Osteoblast (primary cell): Measurements from ENCODE around the gene TMLHE. TPM values are rescaled to one million over a fixed set of nuclear protein-coding genes. Genes with fewer than 3 reads are reported as not detected.
"Not testable (repeated sequence)": the region's sequence is repeated elsewhere in the genome, so short reads cannot be mapped to it uniquely, and the experiment has no call there.

Experiments used
- DNase-seq: peaks from one replicate; pipeline ENCODE4 v3.0.0; 2011; ENCODE audit warnings: low spot score, mixed read lengths; ENCODE audit not compliant: insufficient read length; ENCODE audit errors: missing footprints
- H2AFZ ChIP-seq: 2 replicates; pipeline ENCODE4 v1.6.0; 2011; ENCODE audit warnings: mild to moderate bottlenecking, low read length
- H3K27ac ChIP-seq: 2 replicates; pipeline ENCODE4 v1.5.1; 2011; ENCODE audit warnings: mild to moderate bottlenecking, low read depth, low read length, moderate library complexity
- H3K27me3 ChIP-seq: 2 replicates; pipeline ENCODE4 v1.6.0; 2012; ENCODE audit warnings: mild to moderate bottlenecking, control low read depth, inconsistent platforms, low read length, moderate library complexity; ENCODE audit not compliant: insufficient read depth
- H3K36me3 ChIP-seq: 2 replicates; pipeline ENCODE4 v1.5.1; 2011; ENCODE audit warnings: mild to moderate bottlenecking, low read length, control low read depth, moderate library complexity; ENCODE audit not compliant: insufficient read depth
- H3K4me1 ChIP-seq: 2 replicates; pipeline ENCODE4 v1.5.1; 2011; ENCODE audit warnings: mild to moderate bottlenecking, low read length, control low read depth, moderate library complexity; ENCODE audit not compliant: insufficient read depth
- H3K4me2 ChIP-seq: 2 replicates; pipeline ENCODE4 v1.6.0; 2011; ENCODE audit warnings: mild to moderate bottlenecking, low read length; ENCODE audit not compliant: insufficient read depth
- H3K4me3 ChIP-seq: fragments of 200-600 bp; sonication (generic); 3 replicates; pipeline ENCODE4 v1.5.1; 2012; ENCODE audit warnings: mild to moderate bottlenecking, low read length, inconsistent platforms; ENCODE audit not compliant: insufficient read depth
- H3K79me2 ChIP-seq: 2 replicates; pipeline ENCODE4 v1.6.0; 2012; ENCODE audit warnings: mild to moderate bottlenecking, low read length, control low read depth, inconsistent platforms; ENCODE audit not compliant: insufficient read depth
- H3K9me3 ChIP-seq: 2 replicates; pipeline ENCODE4 v1.5.1; 2011; ENCODE audit warnings: low read depth, low read length, control low read depth
- H4K20me1 ChIP-seq: 2 replicates; pipeline ENCODE4 v1.6.0; 2012; ENCODE audit warnings: mild to moderate bottlenecking, low read length, control low read depth; ENCODE audit not compliant: insufficient read depth
- total RNA-seq: library from RNA; depleted of rRNA; stranded (reverse); fragments of >200 nt; gene quantifications from 2 replicates; pipeline ENCODE4 v1.2.3, GENCODE V29; 2012
- TF ChIP-seq, protein P1 (sequence below): IDR thresholded peaks from 2 replicates; pipeline ENCODE4 v1.5.1; 2011; ENCODE audit warnings: mild to moderate bottlenecking, low read depth, low read length, moderate library complexity; ENCODE audit errors: extremely low read depth

TMLHE gene
- total RNA-seq, 1 donor, result 13.8 TPM

- DNase-seq, result no peak
- H4K20me1 ChIP-seq, result no peaks in the 10 kb centered on the region
- H3K27me3 ChIP-seq, result no peaks in the 10 kb centered on the region
- no peaks in the 10 kb centered on the region for H3K4me1 ChIP-seq
- H2AFZ ChIP-seq, result no peak overlapping the region
- no peak overlapping the region for H3K4me2 ChIP-seq
- no peaks in the 10 kb centered on the region for H3K9me3 ChIP-seq
- H3K36me3 ChIP-seq, result no peaks in the 10 kb centered on the region
- no peak overlapping the region for H3K4me3 ChIP-seq
- TF ChIP-seq, protein P1, sequence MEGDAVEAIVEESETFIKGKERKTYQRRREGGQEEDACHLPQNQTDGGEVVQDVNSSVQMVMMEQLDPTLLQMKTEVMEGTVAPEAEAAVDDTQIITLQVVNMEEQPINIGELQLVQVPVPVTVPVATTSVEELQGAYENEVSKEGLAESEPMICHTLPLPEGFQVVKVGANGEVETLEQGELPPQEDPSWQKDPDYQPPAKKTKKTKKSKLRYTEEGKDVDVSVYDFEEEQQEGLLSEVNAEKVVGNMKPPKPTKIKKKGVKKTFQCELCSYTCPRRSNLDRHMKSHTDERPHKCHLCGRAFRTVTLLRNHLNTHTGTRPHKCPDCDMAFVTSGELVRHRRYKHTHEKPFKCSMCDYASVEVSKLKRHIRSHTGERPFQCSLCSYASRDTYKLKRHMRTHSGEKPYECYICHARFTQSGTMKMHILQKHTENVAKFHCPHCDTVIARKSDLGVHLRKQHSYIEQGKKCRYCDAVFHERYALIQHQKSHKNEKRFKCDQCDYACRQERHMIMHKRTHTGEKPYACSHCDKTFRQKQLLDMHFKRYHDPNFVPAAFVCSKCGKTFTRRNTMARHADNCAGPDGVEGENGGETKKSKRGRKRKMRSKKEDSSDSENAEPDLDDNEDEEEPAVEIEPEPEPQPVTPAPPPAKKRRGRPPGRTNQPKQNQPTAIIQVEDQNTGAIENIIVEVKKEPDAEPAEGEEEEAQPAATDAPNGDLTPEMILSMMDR, result no peak
- no peak overlapping the region for H3K27ac ChIP-seq
- no peaks in the 10 kb centered on the region for H3K79me2 ChIP-seq
Observed at GRCh38 chrX:155637714-155638113, 25.0 kb upstream of the TMLHE start.

GRCh38 chrX:155635019-155635418 is 22.3 kb upstream of the TMLHE start:
- H2AFZ ChIP-seq, DNase-seq, H3K79me2 ChIP-seq, H3K27ac ChIP-seq, H3K9me3 ChIP-seq, H4K20me1 ChIP-seq, H3K4me3 ChIP-seq, H3K36me3 ChIP-seq, H3K4me2 ChIP-seq, H3K27me3 ChIP-seq, H3K4me1 ChIP-seq: not testable (repeated sequence)

- no peak overlapping the region for H2AFZ ChIP-seq
- no peaks in the 10 kb centered on the region for H4K20me1 ChIP-seq
- peak overlapping the region; percentile 1 for H3K4me2 ChIP-seq
- DNase-seq, result peak; percentile 14
- TF ChIP-seq, protein P1, result no peak
- H3K36me3 ChIP-seq, result no peaks in the 10 kb centered on the region
- no peaks in the 10 kb centered on the region for H3K9me3 ChIP-seq
- H3K27me3 ChIP-seq, result no peaks in the 10 kb centered on the region
- no peaks in the 10 kb centered on the region for H3K4me1 ChIP-seq
- H3K79me2 ChIP-seq, result no peaks in the 10 kb centered on the region
- no peak overlapping the region for H3K27ac ChIP-seq
- H3K4me3 ChIP-seq, result peak overlapping the region; percentile 8
Observed at GRCh38 chrX:155632431-155633100, 19.8 kb upstream of the TMLHE start.

- H4K20me1 ChIP-seq, H3K4me3 ChIP-seq, H3K27ac ChIP-seq, H2AFZ ChIP-seq, H3K9me3 ChIP-seq, H3K4me2 ChIP-seq, H3K27me3 ChIP-seq, H3K4me1 ChIP-seq, H3K36me3 ChIP-seq, H3K79me2 ChIP-seq, DNase-seq: not testable (repeated sequence)
Observed at GRCh38 chrX:155620110-155620509, 7.4 kb upstream of the TMLHE start.

- no peaks in the 10 kb centered on the region for H3K4me1 ChIP-seq
- H3K27me3 ChIP-seq, result no peaks in the 10 kb centered on the region
- H3K27ac ChIP-seq, result no peak overlapping the region
- H3K9me3 ChIP-seq, result no peaks in the 10 kb centered on the region
- H3K4me3 ChIP-seq, result no peak overlapping the region
- H4K20me1 ChIP-seq, result no peaks in the 10 kb centered on the region
- no peak for DNase-seq
- H3K4me2 ChIP-seq, result no peak overlapping the region
- H3K36me3 ChIP-seq, result no peaks in the 10 kb centered on the region
- H2AFZ ChIP-seq, result no peak overlapping the region
- peaks cover 6% of the 10 kb centered on the region for H3K79me2 ChIP-seq
- TF ChIP-seq, protein P1, result no peak
Observed at GRCh38 chrX:155615938-155616337, 3.2 kb upstream of the TMLHE start.
